Liver (tissue), 2 donors: ENCODE measurements around the gene COL19A1.

Experiments
- CTCF ChIP-seq: fragments of 150-350 bp; IDR thresholded peaks from 2 replicates; pipeline ENCODE4 v1.5.1; 2017; ENCODE audit warnings: improper control_type of control experiment, low read depth, low read length; ENCODE audit not compliant: missing input control
- MAX ChIP-seq: IDR thresholded peaks from 2 replicates; pipeline ENCODE4 v1.6.1; 2016; ENCODE audit warnings: antibody characterized with exemption
- ZBTB33 ChIP-seq: IDR thresholded peaks from 2 replicates; pipeline ENCODE4 v1.6.1; 2016; ENCODE audit warnings: antibody characterized with exemption
- donor health status: healthy.

- TF ChIP-seq MAX (no peak), CTCF (no peak), ZBTB33 (no peak)
Observed at GRCh38 chr6:69848552-69848951, 17.8 kb upstream of the COL19A1 start.
